PC-9 (cell line): Measurements from ENCODE around the gene CTDP1. TPM values are rescaled to one million over a fixed set of nuclear protein-coding genes. Genes with fewer than 3 reads are reported as not detected.

Experiments used
- BruUV-seq: library from RNA; stranded (reverse); fragments of 400-500 nt; replicated peaks from 2 replicates; lab custom pipeline; 2021; lab: Mats Ljungman, UMichigan
- CTCF ChIA-PET: fragments of 300-600 bp; sonication (Branson Sonifier 250); formaldehyde crosslinking; loops from one replicate; lab custom pipeline; 2022; ENCODE audit warnings: antibody characterized with exemption; lab: Charles Lee
- POLR2A ChIA-PET: fragments of 300-600 bp; sonication (Branson Sonifier 250); formaldehyde crosslinking; loops from one replicate; lab custom pipeline; 2022; ENCODE audit warnings: antibody characterized with exemption; ENCODE audit not compliant: unreplicated experiment; lab: Charles Lee
- DNase-seq, 2 experiments: peaks; one replicate each; pipeline versions ENCODE4 v3.0.0 to v3.0.0-alpha.2; 2015 to 2022; ENCODE audit warnings: mixed read lengths in 1 of 2
- H2AFZ ChIP-seq: fragments of 200-600 bp; sonication (generic); 2 replicates; pipeline ENCODE4 v1.8.1; 2017; ENCODE audit warnings: antibody characterized with exemption
- H3F3A ChIP-seq: fragments of 200-600 bp; sonication (generic); 2 replicates; pipeline ENCODE4 v1.8.1; 2017; ENCODE audit warnings: antibody characterized with exemption, mild to moderate bottlenecking, low read depth; ENCODE audit not compliant: insufficient read depth
- H3K27ac ChIP-seq: fragments of 200-600 bp; sonication (generic); 2 replicates; pipeline ENCODE4 v1.6.1; 2016; ENCODE audit warnings: mixed run types
- H3K27me3 ChIP-seq: fragments of 200-600 bp; sonication (generic); 2 replicates; pipeline ENCODE4 v1.6.1; 2016; ENCODE audit warnings: low read depth, mixed run types; ENCODE audit not compliant: insufficient read depth
- H3K36me3 ChIP-seq: fragments of 200-600 bp; sonication (generic); 2 replicates; pipeline ENCODE4 v1.6.1; 2016; ENCODE audit warnings: low read depth, mixed run types
- H3K4me1 ChIP-seq: fragments of 200-600 bp; sonication (generic); replicated peaks from 2 replicates; pipeline ENCODE4 v1.6.1; 2016; ENCODE audit warnings: mixed run types; ENCODE audit not compliant: insufficient read depth
- H3K4me2 ChIP-seq: fragments of 200-600 bp; sonication (generic); 2 replicates; pipeline ENCODE4 v1.6.1; 2017; ENCODE audit warnings: mixed run types
- H3K4me3 ChIP-seq: fragments of 200-600 bp; sonication (generic); 2 replicates; pipeline ENCODE4 v1.6.1; 2016; ENCODE audit warnings: mixed run types
- H3K79me2 ChIP-seq: fragments of 200-600 bp; sonication (generic); 2 replicates; pipeline ENCODE4 v1.6.1; 2017; ENCODE audit warnings: low read depth, mixed run types
- H3K9me2 ChIP-seq: fragments of 200-600 bp; sonication (generic); 2 replicates; pipeline ENCODE4 v1.8.1; 2017; ENCODE audit warnings: mild to moderate bottlenecking; ENCODE audit not compliant: insufficient read depth
- H3K9me3 ChIP-seq: fragments of 200-600 bp; sonication (generic); 2 replicates; pipeline ENCODE4 v1.8.1; 2016; ENCODE audit warnings: low read depth; ENCODE audit not compliant: insufficient read depth
- H4K20me1 ChIP-seq: fragments of 200-600 bp; sonication (generic); 2 replicates; pipeline ENCODE4 v1.8.1; 2017; ENCODE audit not compliant: insufficient read depth
- EZH2 ChIP-seq: fragments of 200-600 bp; sonication (generic); IDR thresholded peaks from 2 replicates; pipeline ENCODE4 v1.8.0; 2017; ENCODE audit warnings: antibody characterized with exemption, low read depth
- intact Hi-C: fragments of 100-400 bp; cut with micrococcal nuclease; formaldehyde crosslinking; loops from one replicate; pipeline ENCODE4 v1.10.0; 2022; ENCODE audit not compliant: unreplicated experiment
- total RNA-seq: library from RNA; stranded (reverse); gene quantifications from 2 replicates; pipeline ENCODE4 v1.2.3, GENCODE V29; 2021
- TF ChIP-seq, protein P1 (sequence below): fragments of 200-600 bp; sonication (generic); conservative IDR thresholded peaks from 2 replicates; pipeline ENCODE4 v1.6.1; 2017; ENCODE audit warnings: mixed run types, antibody characterized with exemption, mild to moderate bottlenecking, moderate library complexity

CTDP1 gene
- total RNA-seq, 1 experiment from 2014 or later = 16.0 TPM

GRCh38 chr18:79801217-79801616 is 121.6 kb downstream of the CTDP1 start:
- intact Hi-C loops = no loop called here
- Histone ChIP-seq H4K20me1 (no peaks in the 10 kb centered on the region), H3K4me2 (no peak overlapping the region), H3K79me2 (no peaks in the 10 kb centered on the region), H3K36me3 (no peaks in the 10 kb centered on the region), H2AFZ (no peak overlapping the region), H3K27ac (no peak overlapping the region), H3K9me2 (no peaks in the 10 kb centered on the region), H3K4me3 (no peak overlapping the region), H3F3A (no peaks in the 10 kb centered on the region), H3K9me3 (no peaks in the 10 kb centered on the region), H3K4me1 (no peaks in the 10 kb centered on the region), H3K27me3 (peaks cover 21% of the 10 kb centered on the region)
- no peak for DNase-seq
- no TSS peak for BruUV-seq
- TF ChIP-seq, protein P1, sequence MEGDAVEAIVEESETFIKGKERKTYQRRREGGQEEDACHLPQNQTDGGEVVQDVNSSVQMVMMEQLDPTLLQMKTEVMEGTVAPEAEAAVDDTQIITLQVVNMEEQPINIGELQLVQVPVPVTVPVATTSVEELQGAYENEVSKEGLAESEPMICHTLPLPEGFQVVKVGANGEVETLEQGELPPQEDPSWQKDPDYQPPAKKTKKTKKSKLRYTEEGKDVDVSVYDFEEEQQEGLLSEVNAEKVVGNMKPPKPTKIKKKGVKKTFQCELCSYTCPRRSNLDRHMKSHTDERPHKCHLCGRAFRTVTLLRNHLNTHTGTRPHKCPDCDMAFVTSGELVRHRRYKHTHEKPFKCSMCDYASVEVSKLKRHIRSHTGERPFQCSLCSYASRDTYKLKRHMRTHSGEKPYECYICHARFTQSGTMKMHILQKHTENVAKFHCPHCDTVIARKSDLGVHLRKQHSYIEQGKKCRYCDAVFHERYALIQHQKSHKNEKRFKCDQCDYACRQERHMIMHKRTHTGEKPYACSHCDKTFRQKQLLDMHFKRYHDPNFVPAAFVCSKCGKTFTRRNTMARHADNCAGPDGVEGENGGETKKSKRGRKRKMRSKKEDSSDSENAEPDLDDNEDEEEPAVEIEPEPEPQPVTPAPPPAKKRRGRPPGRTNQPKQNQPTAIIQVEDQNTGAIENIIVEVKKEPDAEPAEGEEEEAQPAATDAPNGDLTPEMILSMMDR = no peak
- no peak for TF ChIP-seq EZH2
- ChIA-PET POLR2A (no interaction called here), CTCF (no interaction called here)

DNA sequence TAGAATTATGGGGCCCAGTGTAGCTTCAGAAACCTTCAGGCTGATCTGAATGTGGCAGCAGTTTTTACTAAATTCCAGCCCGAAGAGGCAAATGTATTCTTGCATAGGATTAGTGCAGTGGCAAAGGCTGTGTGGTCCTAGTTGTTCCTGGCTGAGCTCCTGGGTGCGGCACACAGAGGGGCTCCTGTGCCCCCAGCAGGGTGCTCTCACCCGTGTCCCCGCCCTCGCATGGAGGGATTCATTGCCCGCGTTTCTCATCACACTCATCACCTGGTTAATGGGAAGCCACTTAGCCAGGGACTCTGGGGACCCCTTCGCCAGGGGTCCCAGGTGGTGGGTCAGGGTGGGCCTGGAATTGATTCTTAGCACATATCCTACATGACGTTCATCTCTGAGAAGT is 122.0 kb downstream of the CTDP1 start:
- Histone ChIP-seq H3K27ac (no peak overlapping the region), H3F3A (no peaks in the 10 kb centered on the region), H3K36me3 (no peaks in the 10 kb centered on the region), H3K27me3 (peaks cover 21% of the 10 kb centered on the region), H3K9me2 (no peaks in the 10 kb centered on the region), H3K79me2 (no peaks in the 10 kb centered on the region), H3K4me3 (no peak overlapping the region), H3K9me3 (no peaks in the 10 kb centered on the region), H3K4me2 (no peak overlapping the region), H3K4me1 (no peaks in the 10 kb centered on the region), H4K20me1 (no peaks in the 10 kb centered on the region), H2AFZ (no peak overlapping the region)
- TF ChIP-seq, protein P1 = no peak
- no peak for TF ChIP-seq EZH2
- intact Hi-C loops = no loop called here
- no peak for DNase-seq
- POLR2A ChIA-PET = no interaction called here
- BruUV-seq = no TSS peak
- CTCF ChIA-PET = no interaction called here

DNA sequence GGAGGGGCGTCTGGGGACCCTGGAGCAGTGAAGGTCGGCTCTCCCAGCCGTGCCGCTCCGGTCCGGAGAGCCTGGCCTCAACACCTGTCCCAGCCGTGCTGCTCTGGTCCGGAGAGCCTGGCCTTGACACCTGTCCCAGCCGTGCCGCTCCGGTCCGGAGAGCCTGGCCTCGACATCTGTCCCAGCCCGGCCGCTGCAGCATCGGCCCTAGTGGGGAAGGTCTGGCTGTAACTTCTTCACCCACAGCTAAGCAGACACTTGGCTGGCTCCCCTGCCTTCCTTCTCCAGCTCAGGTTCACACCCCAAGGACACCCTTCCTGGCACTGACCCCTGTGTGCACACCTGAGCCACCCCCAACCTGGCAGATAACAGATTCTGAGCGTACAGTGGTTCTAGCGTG is 122.7 kb downstream of the CTDP1 start:
- Histone ChIP-seq H2AFZ (no peak overlapping the region), H3K9me2 (no peaks in the 10 kb centered on the region), H4K20me1 (no peaks in the 10 kb centered on the region), H3K4me2 (no peak overlapping the region), H3F3A (no peaks in the 10 kb centered on the region), H3K27ac (no peak overlapping the region), H3K4me3 (no peak overlapping the region), H3K27me3 (peaks cover 21% of the 10 kb centered on the region), H3K9me3 (no peaks in the 10 kb centered on the region), H3K36me3 (no peaks in the 10 kb centered on the region), H3K79me2 (no peaks in the 10 kb centered on the region), H3K4me1 (no peaks in the 10 kb centered on the region)
- intact Hi-C loops = no loop called here
- TF ChIP-seq, protein P1 = no peak
- no peak for TF ChIP-seq EZH2
- ChIA-PET POLR2A (no interaction called here), CTCF (no interaction called here)
- DNase-seq = no peak
- no TSS peak for BruUV-seq
